Neuronal stem cell (in vitro differentiated cells): ENCODE measurements around the gene NR2C1.
"Not testable (repeated sequence)": the region's sequence is repeated elsewhere in the genome, so short reads cannot be mapped to it uniquely, and the experiment has no call there.

Experiments
- DNase-seq: peaks from one replicate; pipeline ENCODE4 v3.0.0-alpha.2; 2013; ENCODE audit warnings: low spot score
- H2AFZ ChIP-seq: one replicate; pipeline ENCODE4 v1.6.1; 2013; ENCODE audit warnings: mild to moderate bottlenecking, low read length, inconsistent platforms
- H2AK5ac ChIP-seq: 2 replicates; pipeline ENCODE4 v1.6.1; 2013; ENCODE audit warnings: low read depth, mild to moderate bottlenecking, inconsistent platforms, low read length, moderate library complexity, mixed read lengths
- H2BK120ac ChIP-seq: 2 replicates; pipeline ENCODE4 v1.6.1; 2013; ENCODE audit warnings: low read depth, mild to moderate bottlenecking, inconsistent platforms, low read length, moderate library complexity, mixed read lengths
- H2BK12ac ChIP-seq: one replicate; pipeline ENCODE4 v1.6.1; 2013; ENCODE audit warnings: low read length, inconsistent platforms
- H2BK15ac ChIP-seq: 2 replicates; pipeline ENCODE4 v1.6.1; 2013; ENCODE audit warnings: mild to moderate bottlenecking, low read length, inconsistent platforms, mixed read lengths
- H2BK5ac ChIP-seq: one replicate; pipeline ENCODE4 v1.6.1; 2013; ENCODE audit warnings: inconsistent platforms, mild to moderate bottlenecking, low read length, moderate library complexity
- H3K14ac ChIP-seq: one replicate; pipeline ENCODE4 v1.6.1; 2013; ENCODE audit warnings: low read length, inconsistent platforms
- H3K18ac ChIP-seq: 2 replicates; pipeline ENCODE4 v1.6.1; 2013; ENCODE audit warnings: low read length, inconsistent platforms
- H3K23ac ChIP-seq: 2 replicates; pipeline ENCODE4 v1.6.1; 2013; ENCODE audit warnings: low read depth, mild to moderate bottlenecking, mixed read lengths, low read length, inconsistent platforms; ENCODE audit not compliant: poor library complexity
- H3K27ac ChIP-seq: replicated peaks from 3 replicates; pipeline ENCODE4 v1.5.1; 2013; ENCODE audit warnings: low read length, inconsistent platforms
- H3K27me3 ChIP-seq, 3 experiments: 2 replicates each; pipeline ENCODE4 v1.6.1; 2013; ENCODE audit warnings: low read length in 3 of 3, mild to moderate bottlenecking in 2 of 3, inconsistent platforms in 1 of 3, low read depth in 1 of 3, mixed read lengths in 1 of 3, moderate library complexity in 1 of 3; ENCODE audit not compliant: control insufficient read depth in 3 of 3, insufficient read depth in 3 of 3
- H3K36me3 ChIP-seq, 2 donors: replicated peaks in 1 of 2; 2 replicates each; pipeline ENCODE4 v1.6.1; 2013; ENCODE audit warnings: low read length in 2 of 2; ENCODE audit not compliant: control insufficient read depth in 2 of 2, insufficient read depth in 2 of 2
- H3K4ac ChIP-seq: 2 replicates; pipeline ENCODE4 v1.6.1; 2013; ENCODE audit warnings: inconsistent platforms, mild to moderate bottlenecking, low read length, moderate library complexity
- H3K4me1 ChIP-seq, 2 donors: 1 replicate in 1 of 2; 2 replicates in 1 of 2; pipeline ENCODE4 v1.6.1; 2013; ENCODE audit warnings: low read length in 2 of 2, low read depth in 1 of 2; ENCODE audit not compliant: control insufficient read depth in 2 of 2, insufficient read depth in 1 of 2
- H3K4me2 ChIP-seq: one replicate; pipeline ENCODE4 v1.6.1; 2013; ENCODE audit warnings: mild to moderate bottlenecking, low read length, inconsistent platforms; ENCODE audit not compliant: insufficient read depth, poor library complexity, severe bottlenecking
- H3K4me3 ChIP-seq, 2 donors: 2 replicates each; pipeline ENCODE4 v1.5.1; 2013; ENCODE audit warnings: low read length in 2 of 2, mild to moderate bottlenecking in 2 of 2, inconsistent platforms in 1 of 2, moderate library complexity in 1 of 2
- H3K79me1 ChIP-seq: one replicate; pipeline ENCODE4 v1.6.1; 2013; ENCODE audit warnings: low read depth, mild to moderate bottlenecking, inconsistent platforms, low read length, moderate library complexity
- H3K9ac ChIP-seq: one replicate; pipeline ENCODE4 v1.6.1; 2013; ENCODE audit warnings: mild to moderate bottlenecking, low read depth, low read length, inconsistent platforms; ENCODE audit not compliant: poor library complexity
- H3K9me3 ChIP-seq, 2 donors: replicated peaks in 1 of 2; 2 replicates each; pipeline versions ENCODE3 to v1.6.1; 2013; ENCODE audit warnings: low read length in 2 of 2, mild to moderate bottlenecking in 2 of 2, inconsistent platforms in 1 of 2, low read depth in 1 of 2, mixed read lengths in 1 of 2, moderate library complexity in 1 of 2; ENCODE audit not compliant: control insufficient read depth in 2 of 2, insufficient read depth in 1 of 2
- H4K8ac ChIP-seq: one replicate; pipeline ENCODE4 v1.6.1; 2013; ENCODE audit warnings: low read depth, mild to moderate bottlenecking, inconsistent platforms, low read length, moderate library complexity
- H4K91ac ChIP-seq: one replicate; pipeline ENCODE4 v1.6.1; 2013; ENCODE audit warnings: low read length, low read depth, mild to moderate bottlenecking, inconsistent platforms; ENCODE audit not compliant: poor library complexity
- WGBS, 2 donors: extraction: QIAGEN DNeasy Blood & Tissue Kit; methylation state at CpG; one replicate each; pipeline ENCODE4 v1.1.7; 2013; ENCODE audit warnings: missing lambda C conversion rate in 2 of 2, mixed read lengths in 1 of 2; ENCODE audit not compliant: insufficient read length in 2 of 2, insufficient replicate concordance in 1 of 2; ENCODE audit errors: extremely low coverage in 2 of 2; 5-methylcytosine and 5-hydroxymethylcytosine counted together

NR2C1 gene

GRCh38 chr12:94987801-94988200, 85.6 kb downstream of the NR2C1 start:
- H3K4ac ChIP-seq: no peak overlapping the region

DNA sequence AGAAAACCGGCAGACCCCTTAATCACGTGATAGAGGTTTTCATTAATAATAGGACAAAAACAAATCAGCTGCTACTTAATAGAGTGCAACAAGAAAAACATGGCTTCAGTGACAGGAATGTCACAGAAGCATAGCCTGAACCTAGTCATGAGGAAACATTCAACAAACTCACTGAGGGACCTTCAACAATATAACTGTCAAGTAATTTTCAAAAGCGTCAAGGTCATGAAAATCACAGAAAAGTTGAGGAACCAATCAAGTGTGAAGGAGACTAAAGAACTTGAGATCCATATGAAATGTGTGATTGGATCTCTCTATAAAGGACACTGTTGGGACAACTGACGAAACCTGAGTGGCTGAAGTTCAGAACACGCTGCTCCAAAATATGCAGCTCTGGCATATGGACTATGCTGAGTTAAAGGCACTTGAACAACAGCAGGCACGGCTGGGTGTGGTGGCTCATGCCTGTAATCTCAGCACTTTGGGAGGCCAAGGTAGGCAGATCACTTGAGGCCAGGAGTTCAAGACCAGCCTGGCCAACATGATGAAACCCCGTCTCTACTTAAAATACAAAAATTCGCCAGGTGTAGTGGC, 86.2 kb downstream of the NR2C1 start:
- Histone ChIP-seq H3K79me1 (no peaks in the 10 kb centered on the region), H3K27ac (no peak overlapping the region)

More at GRCh38 chr12:94987801-94988200, 85.6 kb downstream of the NR2C1 start:
- Histone ChIP-seq H3K79me1 (no peaks in the 10 kb centered on the region), H3K14ac (no peak overlapping the region), H3K9me3 (no peaks in the 10 kb centered on the region), H3K36me3 (peaks cover 9 to 48% of the 10 kb centered on the region in 2 donors), H2BK5ac (no peak overlapping the region), H2BK120ac (no peak overlapping the region), H4K91ac (no peak overlapping the region), H3K9ac (no peak overlapping the region), H2AK5ac (no peak overlapping the region), H2BK12ac (no peak overlapping the region), H2BK15ac (no peak overlapping the region), H3K27me3 (no peaks in the 10 kb centered on the region), H3K4me3 (no peak overlapping the region), H3K18ac (no peak overlapping the region), H3K27ac (no peak overlapping the region), H2AFZ (no peak overlapping the region), H3K4me1 (peaks cover 6 to 7% of the 10 kb centered on the region in 2 donors), H4K8ac (no peak overlapping the region), H3K4me2 (no peak overlapping the region), H3K23ac (no peak overlapping the region)
- no peak for DNase-seq
- WGBS, 2 donors: no CpG with 5 or more reads among the region's 2 CpGs

DNA sequence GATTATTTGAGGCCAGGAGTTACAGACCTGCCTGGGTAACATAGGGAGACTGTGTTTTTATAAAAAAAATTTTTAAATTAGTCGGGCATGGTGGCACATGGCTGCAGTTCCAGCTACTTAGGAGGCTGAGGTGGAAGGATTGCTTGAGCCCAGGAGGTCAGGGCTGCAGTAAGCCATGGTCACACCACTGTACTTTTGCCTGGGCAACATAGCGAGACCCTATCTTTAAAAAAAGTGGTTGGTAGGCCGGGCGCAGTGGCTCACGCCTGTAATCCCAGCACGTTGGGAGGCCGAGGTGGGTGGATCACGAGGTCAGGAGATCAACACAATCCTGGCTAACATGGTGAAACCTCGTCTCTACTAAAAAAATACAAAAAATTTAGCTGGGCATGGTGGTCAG, 88.3 kb downstream of the NR2C1 start:
- not testable (repeated sequence) for H3K4me2 ChIP-seq, H3K27ac ChIP-seq, H2BK5ac ChIP-seq, H3K4me3 ChIP-seq, H3K18ac ChIP-seq, H3K9me3 ChIP-seq, H3K4ac ChIP-seq, H3K14ac ChIP-seq, H3K79me1 ChIP-seq, H3K23ac ChIP-seq, H4K8ac ChIP-seq, H3K27me3 ChIP-seq, H2BK15ac ChIP-seq, H2AK5ac ChIP-seq, H3K4me1 ChIP-seq, H4K91ac ChIP-seq, DNase-seq, H3K9ac ChIP-seq, H2BK12ac ChIP-seq, H2BK120ac ChIP-seq, H2AFZ ChIP-seq
- H3K36me3 ChIP-seq: peaks cover 3 to 37% of the 10 kb centered on the region in 2 donors
- WGBS, 2 donors: no CpG with 5 or more reads among the region's 9 CpGs

More for the DNA sequence above, 86.2 kb downstream of the NR2C1 start:
- Histone ChIP-seq H3K27me3 (no peaks in the 10 kb centered on the region), H2BK120ac (no peak overlapping the region), H3K4me3 (no peak overlapping the region), H4K8ac (no peak overlapping the region), H2AK5ac (no peak overlapping the region), H4K91ac (no peak overlapping the region), H3K18ac (no peak overlapping the region), H2BK5ac (no peak overlapping the region), H3K36me3 (peaks cover 4 to 42% of the 10 kb centered on the region in 2 donors), H3K9me3 (no peaks in the 10 kb centered on the region), H3K4ac (no peak overlapping the region), H3K23ac (no peak overlapping the region), H2BK15ac (no peak overlapping the region), H3K4me1 (peaks cover 6 to 7% of the 10 kb centered on the region in 2 donors), H3K4me2 (no peak overlapping the region), H3K9ac (no peak overlapping the region), H2BK12ac (no peak overlapping the region), H3K14ac (no peak overlapping the region), H2AFZ (no peak overlapping the region)
- no CpG with 5 or more reads among the region's 8 CpGs for WGBS, 2 donors
- no peak for DNase-seq

DNA sequence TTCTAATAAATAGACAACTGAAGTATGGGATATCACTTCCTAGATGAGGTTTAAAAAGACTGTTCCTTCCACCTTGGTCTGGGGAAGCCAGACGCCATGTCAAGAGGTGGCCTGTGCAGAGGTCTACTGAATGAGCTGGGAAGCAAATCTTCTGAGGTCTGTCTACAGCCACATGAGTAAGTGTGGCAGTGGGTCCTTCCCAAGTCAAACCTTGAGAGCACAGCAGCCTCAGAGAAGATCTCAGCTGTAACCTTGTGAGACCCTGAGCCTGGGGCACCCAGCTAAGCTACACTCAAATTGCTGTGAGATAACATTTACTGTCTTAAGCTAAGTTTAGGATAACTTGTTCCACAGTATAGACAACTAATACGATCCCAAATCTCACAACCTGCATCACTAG, 90.1 kb downstream of the NR2C1 start:
- no peak overlapping the region for H2BK120ac ChIP-seq
- H3K36me3 ChIP-seq: peaks cover 3 to 27% of the 10 kb centered on the region in 2 donors
- H3K9me3 ChIP-seq: no peaks in the 10 kb centered on the region
- no peak overlapping the region for H3K4me3 ChIP-seq
- H3K4ac ChIP-seq: no peak overlapping the region
- H2AFZ ChIP-seq: no peak overlapping the region
- DNase-seq: no peak
- no peak overlapping the region for H2AK5ac ChIP-seq
- WGBS, 2 donors: no CpG with 5 or more reads among the region's 2 CpGs
- no peak overlapping the region for H3K9ac ChIP-seq
- peaks cover 6 to 7% of the 10 kb centered on the region in 2 donors for H3K4me1 ChIP-seq
- no peak overlapping the region for H3K14ac ChIP-seq
- H2BK5ac ChIP-seq: no peak overlapping the region
- H2BK12ac ChIP-seq: no peak overlapping the region
- H4K91ac ChIP-seq: no peak overlapping the region
- H2BK15ac ChIP-seq: no peak overlapping the region
- H3K79me1 ChIP-seq: no peaks in the 10 kb centered on the region
- no peaks in the 10 kb centered on the region for H3K27me3 ChIP-seq
- H3K4me2 ChIP-seq: no peak overlapping the region
- H3K18ac ChIP-seq: no peak overlapping the region
- H3K23ac ChIP-seq: no peak overlapping the region
- no peak overlapping the region for H4K8ac ChIP-seq
- no peak overlapping the region for H3K27ac ChIP-seq
